ENCODE measurements around the gene TP53TG3F. TPM values are rescaled to one million over a fixed set of nuclear protein-coding genes. Genes with fewer than 3 reads are reported as not detected.
"Not testable (repeated sequence)": the region's sequence is repeated elsewhere in the genome, so short reads cannot be mapped to it uniquely, and the experiment has no call there.

The TP53TG3F gene
- not detected for total RNA-seq
- long read RNA-seq, partial matches to known transcripts, result 0 of 1 reads
- long read RNA-seq, other reads (novel, unspliced or antisense), result 1 of 1 reads

GRCh38 chr16:33459312-33459711 lies at the start of gene TP53TG3F:
TP53TG3F (plus strand) TSS chr16:33459612; CDS start chr16:33459680, 68 bp downstream.
- intact Hi-C loops (cut with DNase I); DNase-seq (ENCODE audit: low spot score): not testable (repeated sequence)

DNA sequence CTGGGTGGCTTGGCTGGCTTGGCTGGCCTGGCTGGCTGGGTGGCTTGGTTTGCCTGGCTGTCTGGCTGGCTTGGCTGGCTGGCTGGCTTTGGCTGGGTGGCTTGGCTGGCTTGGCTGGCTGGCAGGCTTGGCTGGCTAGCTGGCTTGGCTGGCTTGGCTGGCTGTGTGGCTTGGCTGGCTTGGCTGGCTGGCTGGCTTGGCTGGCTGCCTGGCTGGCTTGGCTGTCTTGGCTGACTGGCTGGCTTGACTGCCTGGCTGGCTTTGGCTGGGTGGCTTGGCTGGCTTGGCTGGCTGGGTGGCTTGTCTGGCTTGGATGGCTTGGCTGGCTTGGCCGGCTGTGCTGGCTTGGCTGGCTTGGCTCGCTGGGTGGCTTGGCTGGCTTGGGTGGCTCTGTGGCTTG lies 32.2 kb downstream of the TP53TG3F start:
- DNase-seq (ENCODE audit: low spot score); intact Hi-C loops (cut with DNase I): not testable (repeated sequence)

DNA sequence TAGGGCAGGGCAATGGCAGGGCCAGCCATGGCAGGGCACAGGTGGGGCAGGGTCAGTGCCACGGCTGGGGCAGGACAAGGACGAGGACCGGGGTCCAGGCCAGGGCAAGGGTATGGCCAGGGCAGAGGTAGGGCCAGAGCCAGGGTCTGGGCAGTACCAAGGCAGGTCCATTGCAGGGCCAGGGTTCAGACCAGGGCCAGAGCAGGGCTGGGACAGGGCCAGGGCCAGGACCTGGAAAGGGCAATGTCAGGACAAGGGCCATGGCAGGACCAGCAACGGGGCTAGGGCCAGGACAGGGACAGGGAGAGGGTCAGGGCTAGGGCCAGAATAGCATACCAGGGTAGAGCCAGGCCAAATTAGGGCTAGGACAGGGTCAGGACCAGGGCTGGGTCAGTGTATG lies 47.8 kb downstream of the TP53TG3F start:
- intact Hi-C loops (cut with DNase I), result not testable (repeated sequence)

DNA sequence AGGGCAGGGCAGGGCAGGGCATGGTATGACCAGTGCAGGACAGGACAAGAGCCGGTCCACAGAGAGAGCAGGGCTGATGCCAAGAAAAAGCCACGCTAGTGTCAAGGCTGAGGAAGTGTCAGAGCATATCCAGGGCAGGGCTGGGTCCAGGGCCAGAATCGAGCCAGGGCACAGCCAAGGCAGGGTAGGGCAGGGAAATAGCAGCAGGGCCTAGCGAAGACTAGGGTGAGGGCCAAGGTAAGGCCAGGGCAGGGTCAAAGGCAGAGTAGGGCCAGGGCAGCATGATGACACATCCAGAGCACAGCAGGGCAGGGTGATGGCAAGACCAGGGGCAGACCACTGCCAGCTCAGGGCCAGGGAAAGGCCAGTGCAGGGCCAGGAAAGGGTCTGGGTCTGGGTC lies 49.7 kb downstream of the TP53TG3F start:
- DNase-seq (ENCODE audit: low spot score); intact Hi-C loops (cut with DNase I): not testable (repeated sequence)

More for the DNA sequence above, 47.8 kb downstream of the TP53TG3F start:
- DNase-seq (ENCODE audit: low spot score), result not testable (repeated sequence)

GRCh38 chr16:33509906-33510305 lies 50.5 kb downstream of the TP53TG3F start:
- DNase-seq (ENCODE audit: low spot score); intact Hi-C loops (cut with DNase I): not testable (repeated sequence)

Other genes with a start within 250 kb of the TP53TG3F start
- not detected for gene TP53TG3E, start 155.3 kb upstream of the TP53TG3F start, total RNA-seq
- not detected for gene TP53TG3B, start 98.8 kb upstream of the TP53TG3F start, total RNA-seq